ENCODE measurements around the gene BAG3. TPM values are rescaled to one million over a fixed set of nuclear protein-coding genes. Genes with fewer than 3 reads are reported as not detected.

Gene BAG3
- total and polyA plus RNA-seq, 9 of the 15 experiments (the other 6 are each of a cell fraction or from before 2014, with no cell fraction given), result 2.6 to 27.4 (median 7.2) TPM

- no peak for TF ChIP-seq ESRRA (IDR thresholded peaks at IDR 0.05; ENCODE audit: borderline replicate concordance, low read depth)
- TF ChIP-seq ETS2 (tag; IDR thresholded peaks at IDR 0.05; ENCODE audit: borderline replicate concordance, poor library complexity, severe bottlenecking), result no peak
- no peak for TF ChIP-seq MTF1 (CRISPR knock-in tag; IDR thresholded peaks at IDR 0.05; ENCODE audit: borderline replicate concordance)
- TF ChIP-seq KDM1A (IDR thresholded peaks at IDR 0.05), result no peak
- TF ChIP-seq, protein P1, sequence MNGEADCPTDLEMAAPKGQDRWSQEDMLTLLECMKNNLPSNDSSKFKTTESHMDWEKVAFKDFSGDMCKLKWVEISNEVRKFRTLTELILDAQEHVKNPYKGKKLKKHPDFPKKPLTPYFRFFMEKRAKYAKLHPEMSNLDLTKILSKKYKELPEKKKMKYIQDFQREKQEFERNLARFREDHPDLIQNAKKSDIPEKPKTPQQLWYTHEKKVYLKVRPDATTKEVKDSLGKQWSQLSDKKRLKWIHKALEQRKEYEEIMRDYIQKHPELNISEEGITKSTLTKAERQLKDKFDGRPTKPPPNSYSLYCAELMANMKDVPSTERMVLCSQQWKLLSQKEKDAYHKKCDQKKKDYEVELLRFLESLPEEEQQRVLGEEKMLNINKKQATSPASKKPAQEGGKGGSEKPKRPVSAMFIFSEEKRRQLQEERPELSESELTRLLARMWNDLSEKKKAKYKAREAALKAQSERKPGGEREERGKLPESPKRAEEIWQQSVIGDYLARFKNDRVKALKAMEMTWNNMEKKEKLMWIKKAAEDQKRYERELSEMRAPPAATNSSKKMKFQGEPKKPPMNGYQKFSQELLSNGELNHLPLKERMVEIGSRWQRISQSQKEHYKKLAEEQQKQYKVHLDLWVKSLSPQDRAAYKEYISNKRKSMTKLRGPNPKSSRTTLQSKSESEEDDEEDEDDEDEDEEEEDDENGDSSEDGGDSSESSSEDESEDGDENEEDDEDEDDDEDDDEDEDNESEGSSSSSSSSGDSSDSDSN (IDR thresholded peaks at IDR 0.05; ENCODE audit: borderline replicate concordance in 1 of 2, low read depth in 2 of 2, low read length in 2 of 2), result no peak
- no peak for TF ChIP-seq RFX5 (IDR thresholded peaks at IDR 0.05; ENCODE audit: low read depth, low read length)
- TF ChIP-seq SP1 (CRISPR knock-in tag; IDR thresholded peaks at IDR 0.05), result no peak
- TF ChIP-seq RBM14 (IDR thresholded peaks at IDR 0.05; ENCODE audit: borderline replicate concordance, insufficient read depth, low read depth, low read length), result no peak
- no peak for TF ChIP-seq NFE2 (IDR thresholded peaks at IDR 0.05; ENCODE audit: low read depth)
- 0 out of 2 replicates have a peak, but pooled peaks have one; percentile 42 for TF ChIP-seq ZFP1 (CRISPR knock-in tag; IDR thresholded peaks at IDR 0.05)
- TF ChIP-seq HMGN3 (IDR thresholded peaks at IDR 0.05; ENCODE audit: borderline replicate concordance, extremely low read depth, insufficient read length, low read depth, low read length), result no peak
- TF ChIP-seq, protein P2, sequence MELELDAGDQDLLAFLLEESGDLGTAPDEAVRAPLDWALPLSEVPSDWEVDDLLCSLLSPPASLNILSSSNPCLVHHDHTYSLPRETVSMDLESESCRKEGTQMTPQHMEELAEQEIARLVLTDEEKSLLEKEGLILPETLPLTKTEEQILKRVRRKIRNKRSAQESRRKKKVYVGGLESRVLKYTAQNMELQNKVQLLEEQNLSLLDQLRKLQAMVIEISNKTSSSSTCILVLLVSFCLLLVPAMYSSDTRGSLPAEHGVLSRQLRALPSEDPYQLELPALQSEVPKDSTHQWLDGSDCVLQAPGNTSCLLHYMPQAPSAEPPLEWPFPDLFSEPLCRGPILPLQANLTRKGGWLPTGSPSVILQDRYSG (tag; conservative IDR thresholded peaks at IDR 0.05; ENCODE audit: low read depth), result peak; percentile 97
- TF ChIP-seq ZNF12 (CRISPR knock-in tag; IDR thresholded peaks at IDR 0.05), result no peak
- TF ChIP-seq ZNF212 (CRISPR knock-in tag; IDR thresholded peaks at IDR 0.05), result no peak
- TF ChIP-seq, protein P3, sequence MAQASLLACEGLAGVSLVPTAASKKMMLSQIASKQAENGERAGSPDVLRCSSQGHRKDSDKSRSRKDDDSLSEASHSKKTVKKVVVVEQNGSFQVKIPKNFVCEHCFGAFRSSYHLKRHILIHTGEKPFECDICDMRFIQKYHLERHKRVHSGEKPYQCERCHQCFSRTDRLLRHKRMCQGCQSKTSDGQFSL (CRISPR knock-in tag; IDR thresholded peaks at IDR 0.05), result no peak
- TF ChIP-seq, protein P3 (tag; IDR thresholded peaks at IDR 0.05), result peak in 1 of 2 experiments; percentile 85; a peak in 2 of 4 replicates
- TF ChIP-seq DMBX1 (CRISPR knock-in tag; IDR thresholded peaks at IDR 0.05; ENCODE audit: borderline replicate concordance), result peak; percentile 93
- TF ChIP-seq CTBP1 (IDR thresholded peaks at IDR 0.05; ENCODE audit: borderline replicate concordance), result no peak
- TF ChIP-seq, protein P4, sequence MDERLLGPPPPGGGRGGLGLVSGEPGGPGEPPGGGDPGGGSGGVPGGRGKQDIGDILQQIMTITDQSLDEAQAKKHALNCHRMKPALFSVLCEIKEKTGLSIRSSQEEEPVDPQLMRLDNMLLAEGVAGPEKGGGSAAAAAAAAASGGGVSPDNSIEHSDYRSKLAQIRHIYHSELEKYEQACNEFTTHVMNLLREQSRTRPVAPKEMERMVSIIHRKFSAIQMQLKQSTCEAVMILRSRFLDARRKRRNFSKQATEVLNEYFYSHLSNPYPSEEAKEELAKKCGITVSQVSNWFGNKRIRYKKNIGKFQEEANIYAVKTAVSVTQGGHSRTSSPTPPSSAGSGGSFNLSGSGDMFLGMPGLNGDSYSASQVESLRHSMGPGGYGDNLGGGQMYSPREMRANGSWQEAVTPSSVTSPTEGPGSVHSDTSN (CRISPR knock-in tag; IDR thresholded peaks at IDR 0.05; ENCODE audit: low read depth), result no peak
- TF ChIP-seq, protein P4 (tag; conservative IDR thresholded peaks at IDR 0.05; ENCODE audit: low read depth), result peak; percentile 74
- no peak for TF ChIP-seq GATA2 (CRISPR knock-in tag; IDR thresholded peaks at IDR 0.05)
- TF ChIP-seq L3MBTL2 (IDR thresholded peaks at IDR 0.05), result no peak
- TF ChIP-seq YBX1 (IDR thresholded peaks at IDR 0.05), result no peak
Observed at GRCh38 chr10:119688033-119688508, 36.9 kb downstream of the BAG3 start (continued).
